Natural killer cell (primary cell): Measurements from ENCODE around the gene RXRB. TPM values are rescaled to one million over a fixed set of nuclear protein-coding genes. Genes with fewer than 3 reads are reported as not detected.

Experiments used
- ATAC-seq, 3 donors: fragments of 150-1000 bp in 2 of 3; fragments of 200-7000 bp in 1 of 3; cut with Tn5 transposase; 1 replicate in 1 of 3; 2 replicates in 2 of 3; pipeline ENCODE4 v1.10.0; 2021; ENCODE audit warnings: mild to moderate bottlenecking in 2 of 3, moderate library complexity in 2 of 3
- DNase-seq, 2 donors: peaks; one replicate each; pipeline versions ENCODE4 v3.0.0 to v3.0.0-alpha.2; 2013 to 2021; ENCODE audit warnings: mixed read lengths in 1 of 2
- H3K27ac ChIP-seq: one replicate; pipeline ENCODE4 v1.5.1; 2013; ENCODE audit warnings: mild to moderate bottlenecking, low read length
- H3K27me3 ChIP-seq: one replicate; pipeline ENCODE4 v1.6.1; 2013; ENCODE audit warnings: low read length; ENCODE audit not compliant: control insufficient read depth, insufficient read depth
- H3K36me3 ChIP-seq: one replicate; pipeline ENCODE4 v1.6.1; 2013; ENCODE audit warnings: low read length; ENCODE audit not compliant: control insufficient read depth, insufficient read depth
- H3K4me1 ChIP-seq: one replicate; pipeline ENCODE4 v1.6.1; 2013; ENCODE audit warnings: low read length; ENCODE audit not compliant: control insufficient read depth, insufficient read depth
- H3K4me3 ChIP-seq: one replicate; pipeline ENCODE4 v1.5.1; 2013; ENCODE audit warnings: low read length
- H3K9me3 ChIP-seq: one replicate; pipeline ENCODE4 v1.6.1; 2013; ENCODE audit warnings: low read length; ENCODE audit not compliant: control insufficient read depth, insufficient read depth
- H3K27ac Mint-ChIP-seq, 2 donors: one replicate each; pipeline ENCODE4 v1.8.0; 2022; ENCODE audit warnings: mild to moderate bottlenecking in 2 of 2, mixed read lengths in 2 of 2, moderate library complexity in 1 of 2
- H3K27me3 Mint-ChIP-seq, 2 donors: one replicate each; pipeline ENCODE4 v1.8.0; 2022; ENCODE audit warnings: low read depth in 2 of 2, mixed read lengths in 2 of 2
- H3K36me3 Mint-ChIP-seq: one replicate; pipeline ENCODE4 v1.8.0; 2022; ENCODE audit warnings: mixed read lengths
- H3K4me1 Mint-ChIP-seq, 2 donors: one replicate each; pipeline ENCODE4 v1.8.0; 2022; ENCODE audit warnings: mixed read lengths in 2 of 2
- H3K4me3 Mint-ChIP-seq: one replicate; pipeline ENCODE4 v1.8.0; 2022; ENCODE audit warnings: mild to moderate bottlenecking, moderate library complexity, mixed read lengths
- H3K9me3 Mint-ChIP-seq, 2 donors: one replicate each; pipeline ENCODE4 v1.8.0; 2022; ENCODE audit warnings: mixed read lengths in 2 of 2
- WGBS: methylation state at CpG from one replicate; pipeline ENCODE4 v1.1.7; 2013; ENCODE audit warnings: missing lambda C conversion rate; ENCODE audit not compliant: insufficient coverage; 5-methylcytosine and 5-hydroxymethylcytosine counted together
- intact Hi-C: fragments of 100-400 bp; cut with micrococcal nuclease; formaldehyde crosslinking; loops from one replicate; pipeline ENCODE4 v1.14.2; 2022
- total RNA-seq, 4 donors: library from RNA; stranded (reverse); fragments of 120-200 nt in 1 of 4; gene quantifications; one replicate each; pipeline versions ENCODE4 v1.2.3 to v1.2.4, GENCODE V29; 2013 to 2022
- TF ChIP-seq, protein P1 (sequence below): fragments of 200-600 bp; IDR thresholded peaks from one replicate; pipeline ENCODE4 v1.8.0; 2022; ENCODE audit warnings: antibody characterized with exemption

Gene RXRB
- total RNA-seq, 3 donors from 2014 or later (not counting 1 experiment from before 2014, with no cell fraction given), result 72.3 to 96.4 (median 73.9) TPM

DNA sequence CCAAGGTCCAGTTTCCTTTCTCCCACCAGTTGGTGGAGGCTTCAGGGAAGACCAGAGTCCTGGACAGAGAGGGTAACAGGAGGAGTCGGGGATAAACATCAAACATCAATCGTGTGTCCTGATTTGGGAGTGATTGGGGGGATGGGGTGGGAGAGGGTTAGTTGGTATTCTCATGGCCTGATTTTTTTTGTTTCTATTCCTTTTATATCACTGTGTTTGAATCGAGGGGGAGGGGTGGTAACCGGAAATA, 3.6 kb upstream of the RXRB start:
- TF ChIP-seq, protein P1, sequence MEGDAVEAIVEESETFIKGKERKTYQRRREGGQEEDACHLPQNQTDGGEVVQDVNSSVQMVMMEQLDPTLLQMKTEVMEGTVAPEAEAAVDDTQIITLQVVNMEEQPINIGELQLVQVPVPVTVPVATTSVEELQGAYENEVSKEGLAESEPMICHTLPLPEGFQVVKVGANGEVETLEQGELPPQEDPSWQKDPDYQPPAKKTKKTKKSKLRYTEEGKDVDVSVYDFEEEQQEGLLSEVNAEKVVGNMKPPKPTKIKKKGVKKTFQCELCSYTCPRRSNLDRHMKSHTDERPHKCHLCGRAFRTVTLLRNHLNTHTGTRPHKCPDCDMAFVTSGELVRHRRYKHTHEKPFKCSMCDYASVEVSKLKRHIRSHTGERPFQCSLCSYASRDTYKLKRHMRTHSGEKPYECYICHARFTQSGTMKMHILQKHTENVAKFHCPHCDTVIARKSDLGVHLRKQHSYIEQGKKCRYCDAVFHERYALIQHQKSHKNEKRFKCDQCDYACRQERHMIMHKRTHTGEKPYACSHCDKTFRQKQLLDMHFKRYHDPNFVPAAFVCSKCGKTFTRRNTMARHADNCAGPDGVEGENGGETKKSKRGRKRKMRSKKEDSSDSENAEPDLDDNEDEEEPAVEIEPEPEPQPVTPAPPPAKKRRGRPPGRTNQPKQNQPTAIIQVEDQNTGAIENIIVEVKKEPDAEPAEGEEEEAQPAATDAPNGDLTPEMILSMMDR, result no peak

DNA sequence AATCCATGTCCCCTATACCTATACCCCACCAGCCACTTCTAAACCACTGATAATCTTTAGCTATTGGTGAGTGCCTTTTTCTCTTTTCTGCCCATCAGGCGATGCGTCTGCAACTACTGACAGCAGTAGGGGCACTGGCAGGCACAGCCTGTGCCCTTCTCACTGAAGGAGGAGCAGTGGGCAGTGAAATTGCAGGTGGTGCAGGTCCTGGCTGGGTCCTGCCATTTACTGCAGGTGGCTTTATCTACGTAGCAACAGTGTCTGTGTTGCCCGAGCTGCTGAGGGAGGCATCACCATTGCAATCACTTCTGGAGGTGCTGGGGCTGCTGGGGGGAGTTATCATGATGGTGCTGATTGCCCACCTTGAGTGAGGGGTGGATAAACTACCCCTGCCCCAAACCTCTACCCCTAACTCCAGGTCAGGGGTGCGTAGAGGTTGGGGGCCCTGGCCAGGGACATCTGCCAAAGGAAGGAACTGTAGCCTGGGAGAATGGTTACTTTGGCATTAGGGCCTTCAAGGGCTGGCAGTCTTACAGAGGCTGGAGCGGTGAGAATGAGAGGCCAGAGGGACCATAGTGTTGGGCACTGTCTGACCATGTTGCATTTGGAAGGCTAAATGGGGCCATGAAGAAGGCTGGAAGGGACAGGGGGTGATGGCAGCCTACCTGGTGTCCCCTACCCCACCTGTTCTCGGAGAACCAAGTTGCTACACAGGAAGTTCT, 3.1 kb upstream of the RXRB start:
- no peaks in the 10 kb centered on the region for H3K27me3 Mint-ChIP-seq
- Histone ChIP-seq H3K4me3 (no peak overlapping the region), H3K9me3 (no peaks in the 10 kb centered on the region), H3K36me3 (peaks cover 22% of the 10 kb centered on the region), H3K27ac (no peak overlapping the region), H3K4me1 (peaks cover 55% of the 10 kb centered on the region), H3K27me3 (no peaks in the 10 kb centered on the region)
- peaks cover 13% of the 10 kb centered on the region for H3K36me3 Mint-ChIP-seq
- WGBS, result 100% methylated on average over 5 of the region's 7 CpGs
- TF ChIP-seq, protein P1, result no peak
- ATAC-seq, result no peak
- H3K27ac Mint-ChIP-seq, result peak overlapping the region; percentile 68 to 79
- DNase-seq, result no peak
- peaks cover 58 to 76% of the 10 kb centered on the region in 2 donors for H3K4me1 Mint-ChIP-seq
- intact Hi-C loops, result loop anchor here (5.0 kb wide), 2 partner anchors 209 to 351 kb away; partner anchors contain the start of genes PHF1, PSMB9 and TAP1
- peak overlapping the region; percentile 87 for H3K4me3 Mint-ChIP-seq
- H3K9me3 Mint-ChIP-seq, result no peaks in the 10 kb centered on the region

More for the DNA sequence above, 3.6 kb upstream of the RXRB start:
- no peak for DNase-seq
- H3K27ac ChIP-seq, result no peak overlapping the region
- H3K4me3 Mint-ChIP-seq, result peak overlapping the region; percentile 87
- intact Hi-C loops, result loop anchor here (5.0 kb wide), 2 partner anchors 208 to 352 kb away; partner anchors contain the start of genes PHF1, PSMB9 and TAP1
- H3K27me3 Mint-ChIP-seq, result no peaks in the 10 kb centered on the region
- H3K4me1 ChIP-seq, result peaks cover 55% of the 10 kb centered on the region
- WGBS, result 22% methylated on average over 2 of the region's 4 CpGs
- H3K9me3 Mint-ChIP-seq, result no peaks in the 10 kb centered on the region
- peaks cover 13% of the 10 kb centered on the region for H3K36me3 Mint-ChIP-seq
- peaks cover 22% of the 10 kb centered on the region for H3K36me3 ChIP-seq
- no peak for ATAC-seq
- H3K27me3 ChIP-seq, result no peaks in the 10 kb centered on the region
- peak overlapping the region; percentile 68 to 79 for H3K27ac Mint-ChIP-seq
- H3K4me3 ChIP-seq, result no peak overlapping the region
- peaks cover 58 to 76% of the 10 kb centered on the region in 2 donors for H3K4me1 Mint-ChIP-seq
- H3K9me3 ChIP-seq, result no peaks in the 10 kb centered on the region

DNA sequence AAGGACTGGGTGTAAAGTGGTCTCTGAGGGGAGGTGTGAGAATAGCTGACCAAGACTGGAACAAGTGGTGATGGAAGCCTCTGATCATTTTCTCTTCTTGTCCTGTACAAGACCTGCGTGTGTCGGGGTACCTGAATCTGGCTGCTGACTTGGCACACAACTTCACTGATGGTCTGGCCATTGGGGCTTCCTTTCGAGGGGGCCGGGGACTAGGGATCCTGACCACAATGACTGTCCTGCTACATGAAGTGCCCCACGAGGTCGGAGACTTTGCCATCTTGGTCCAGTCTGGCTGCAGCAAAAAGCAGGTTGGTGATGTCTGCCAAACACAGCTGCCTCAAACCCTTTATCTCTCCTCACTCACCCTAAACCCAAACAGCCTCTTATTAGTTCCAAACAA, 2.3 kb upstream of the RXRB start:
- Mint-ChIP-seq H3K27me3 (no peaks in the 10 kb centered on the region), H3K36me3 (peaks cover 13% of the 10 kb centered on the region), H3K9me3 (no peaks in the 10 kb centered on the region), H3K4me3 (peak overlapping the region; percentile 49), H3K27ac (peak overlapping the region in 1 of 2 donors; percentile 15), H3K4me1 (peaks cover 66 to 81% of the 10 kb centered on the region in 2 donors)
- H3K27ac ChIP-seq, result no peak overlapping the region
- TF ChIP-seq, protein P1, result no peak
- intact Hi-C loops, result loop anchor here (5.0 kb wide), 2 partner anchors 210 to 350 kb away; partner anchors contain the start of genes PHF1, PSMB9 and TAP1
- no peaks in the 10 kb centered on the region for H3K9me3 ChIP-seq
- DNase-seq (no peak), ATAC-seq (no peak)
- H3K27me3 ChIP-seq, result no peaks in the 10 kb centered on the region
- H3K36me3 ChIP-seq, result peaks cover 23% of the 10 kb centered on the region
- WGBS, result 92% methylated on average over 6 of the region's 6 CpGs
- peaks cover 51% of the 10 kb centered on the region for H3K4me1 ChIP-seq
- H3K4me3 ChIP-seq, result no peak overlapping the region
